SHP77 treated with DMSO at 0.1 percent for 48 hours (cell line): Measurements from ENCODE around the gene BHLHE40.
"Not testable (repeated sequence)": the region's sequence is repeated elsewhere in the genome, so short reads cannot be mapped to it uniquely, and the experiment has no call there.

Source experiments
- DNase-seq: peaks from one replicate; lab custom pipeline; 2025; lab: John Stamatoyannopoulos, UW

BHLHE40 gene

DNA sequence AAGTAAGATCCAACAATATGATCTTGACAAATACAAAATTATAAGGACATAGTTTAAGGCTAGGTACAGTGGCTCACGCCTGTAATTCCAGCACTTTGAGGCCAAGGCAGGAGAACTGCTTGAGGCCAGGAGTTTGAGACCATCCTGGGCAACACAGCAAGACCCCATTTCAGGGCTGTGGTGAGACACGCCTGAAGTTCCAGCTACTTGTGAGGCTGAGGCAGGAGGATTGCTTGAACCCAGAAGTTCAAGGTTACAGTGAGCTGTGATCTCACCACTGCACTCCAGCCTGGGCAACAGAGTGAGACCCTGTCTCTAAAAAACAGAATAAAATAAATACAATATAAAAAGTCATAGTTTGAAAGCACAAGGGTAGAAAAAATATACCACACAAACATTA, 17.4 kb upstream of the BHLHE40 start:
- not testable (repeated sequence) for DNase-seq

- no peak for DNase-seq
Observed at GRCh38 chr3:4963669-4964570, 15.3 kb upstream of the BHLHE40 start.

DNA sequence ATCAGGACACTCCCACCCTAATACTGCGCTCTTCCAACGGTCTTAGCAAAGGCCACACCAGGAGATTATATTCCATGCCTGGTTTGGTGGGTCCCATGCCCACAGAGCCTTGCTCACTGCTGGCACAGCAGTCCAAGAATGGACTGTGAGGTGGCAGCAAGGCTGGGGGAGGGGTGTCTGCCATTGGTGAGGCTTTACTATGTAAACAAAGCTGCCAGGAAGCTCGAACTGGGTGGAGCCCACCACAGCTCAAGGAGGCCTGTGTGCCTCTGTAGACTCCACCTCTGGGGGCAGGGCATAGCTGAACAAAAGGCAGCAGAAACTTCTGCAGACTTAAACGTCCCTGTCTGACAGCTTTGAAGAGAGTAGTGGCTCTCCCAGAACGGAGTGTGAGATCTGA, 13.2 kb upstream of the BHLHE40 start:
- not testable (repeated sequence) for DNase-seq

- DNase-seq, result not testable (repeated sequence)
Observed at GRCh38 chr3:4967683-4968082, 11.6 kb upstream of the BHLHE40 start.

- DNase-seq, result not testable (repeated sequence)
Observed at GRCh38 chr3:4971437-4971836, 7.8 kb upstream of the BHLHE40 start.

DNA sequence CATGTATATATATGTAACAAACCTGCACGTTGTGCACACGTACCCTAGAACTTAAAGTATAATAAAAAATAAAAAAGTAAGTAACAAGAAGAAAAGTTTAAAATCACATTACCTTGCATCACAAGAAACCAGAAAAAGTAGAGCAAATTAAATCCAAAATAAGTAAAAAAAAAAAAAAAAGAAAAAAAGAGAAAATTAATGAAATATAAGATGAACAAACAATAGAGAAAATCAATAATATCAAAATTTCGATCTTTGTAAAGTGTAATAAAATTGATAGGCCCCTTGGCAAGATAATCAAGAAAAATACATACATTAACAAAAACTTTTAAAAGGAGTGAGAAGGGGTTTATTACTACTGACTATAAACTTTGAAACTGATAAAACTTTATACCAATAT, 7.4 kb upstream of the BHLHE40 start:
- no peak for DNase-seq

- no peak for DNase-seq
Observed at GRCh38 chr3:4972652-4973643, 6.3 kb upstream of the BHLHE40 start.

- DNase-seq, result no peak
Observed at GRCh38 chr3:4974154-4974553, 5.1 kb upstream of the BHLHE40 start.

- DNase-seq, result peak; percentile 88
Observed at GRCh38 chr3:4976109-4976508, 3.1 kb upstream of the BHLHE40 start.

GRCh38 chr3:4977001-4977852, 2.0 kb upstream of the BHLHE40 start:
- DNase-seq, result peak; percentile 42

- DNase-seq, result no peak
Observed at GRCh38 chr3:4977853-4978203, 1.4 kb upstream of the BHLHE40 start.

GRCh38 chr3:4978204-4978965, 852 bp upstream of the BHLHE40 start:
- DNase-seq, result peak; percentile 59

DNA sequence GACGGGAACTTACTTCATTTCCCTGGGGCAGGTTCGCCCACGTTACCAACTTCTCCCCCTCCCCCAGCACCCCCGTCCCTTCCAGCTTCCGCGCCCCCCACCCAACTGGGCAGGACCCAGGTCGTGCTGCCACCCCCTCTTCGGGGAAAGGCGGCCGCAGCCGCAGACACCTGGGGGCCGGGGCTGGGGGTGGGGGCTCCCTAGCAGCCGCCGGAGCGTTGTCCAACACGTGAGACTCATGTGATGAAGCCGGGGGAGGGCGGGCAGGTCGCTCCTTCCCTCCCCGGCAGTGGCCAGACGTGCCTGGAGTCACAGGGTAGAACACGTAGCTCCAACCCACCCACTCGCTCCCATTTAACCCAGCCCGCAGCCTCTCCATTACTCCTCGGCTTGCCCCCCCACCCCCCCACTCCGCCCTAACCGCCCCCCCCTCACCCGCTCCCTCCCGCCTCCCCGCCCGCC, 240 bp upstream of the BHLHE40 start:
- DNase-seq, result peak; percentile 48

DNA sequence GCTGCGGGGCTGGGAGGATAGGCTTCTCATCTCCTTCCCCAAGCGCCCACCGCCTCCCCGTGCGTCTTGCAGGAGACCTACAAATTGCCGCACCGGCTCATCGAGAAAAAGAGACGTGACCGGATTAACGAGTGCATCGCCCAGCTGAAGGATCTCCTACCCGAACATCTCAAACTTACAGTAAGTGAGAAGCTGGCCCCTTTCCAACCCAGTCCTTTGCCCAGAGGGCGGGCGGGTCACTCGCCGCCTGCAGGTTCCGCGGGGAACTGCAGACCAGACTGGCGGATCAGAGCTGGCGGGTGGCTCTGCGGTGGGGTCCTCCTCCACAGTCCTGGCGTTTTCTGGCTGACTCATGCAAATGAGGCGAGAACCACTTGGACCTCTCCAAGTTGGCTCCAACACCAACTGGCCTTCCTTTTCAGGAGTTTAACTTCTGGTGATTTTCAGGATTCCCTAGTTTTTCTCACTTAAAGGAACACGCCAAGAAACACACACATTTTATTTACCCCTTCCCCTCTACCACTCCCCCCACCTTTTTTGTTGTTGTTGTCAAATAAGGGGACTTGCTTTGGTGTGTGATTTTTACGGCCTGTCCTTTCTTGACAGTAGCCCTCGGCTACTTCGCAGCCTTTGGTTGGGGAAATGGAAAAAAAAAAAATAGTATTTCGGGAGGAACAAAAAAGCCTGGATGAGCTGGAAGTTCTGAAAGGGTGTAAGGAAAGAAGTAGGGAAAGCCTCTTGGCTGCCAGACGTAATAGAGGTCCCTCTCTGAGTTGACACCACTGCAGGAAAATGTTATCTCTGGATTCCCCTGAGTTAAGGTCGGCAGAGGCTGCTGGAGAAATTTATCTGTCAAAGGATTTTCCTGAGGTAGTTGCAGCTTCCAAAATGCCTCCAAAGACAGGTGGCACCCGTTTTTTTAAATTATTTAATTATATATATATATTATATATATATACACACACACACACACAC, 1.3 kb downstream of the BHLHE40 start:
- peak; percentile 58 for DNase-seq

- DNase-seq, result no peak
Observed at GRCh38 chr3:4981294-4981664, 2.0 kb downstream of the BHLHE40 start.

DNA sequence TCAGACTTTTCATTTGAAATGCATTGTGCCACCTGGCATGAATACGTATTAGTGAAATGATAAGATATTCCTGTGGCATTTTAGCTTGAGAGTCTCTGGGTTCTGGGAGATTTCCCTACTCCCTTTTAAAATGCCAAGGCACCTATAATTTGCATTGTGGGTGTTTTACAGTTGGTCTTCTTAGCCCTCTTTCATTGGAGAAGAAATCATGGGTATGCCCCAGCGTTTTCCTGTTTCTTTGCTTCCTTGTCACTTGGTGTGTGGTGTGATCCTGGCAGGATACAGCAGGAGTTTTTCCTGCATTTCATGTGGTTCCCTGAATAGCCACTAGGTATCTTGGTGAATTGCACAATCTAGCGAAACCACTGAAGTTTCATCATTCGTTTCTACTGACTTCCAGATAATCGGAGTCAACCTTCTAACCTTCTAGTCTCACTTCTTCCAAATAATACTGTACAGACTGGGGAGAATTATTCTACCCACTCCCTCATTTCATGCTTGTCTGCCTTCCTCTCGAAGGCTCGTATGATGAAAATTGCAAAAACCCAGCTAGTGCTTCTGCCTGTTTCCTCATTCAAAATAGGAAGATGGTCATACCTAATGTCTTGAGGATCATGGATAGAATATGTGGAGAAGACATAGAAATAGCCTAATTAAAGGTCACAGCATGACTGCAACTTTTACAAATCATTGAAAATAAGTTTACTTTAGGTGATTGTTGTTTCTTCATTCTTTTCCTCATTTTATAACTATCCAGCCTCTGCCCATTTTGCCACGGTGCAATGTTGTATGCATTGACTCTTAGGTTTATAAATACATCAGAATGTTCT, 2.6 kb downstream of the BHLHE40 start:
- DNase-seq, result peak; percentile 14

DNA sequence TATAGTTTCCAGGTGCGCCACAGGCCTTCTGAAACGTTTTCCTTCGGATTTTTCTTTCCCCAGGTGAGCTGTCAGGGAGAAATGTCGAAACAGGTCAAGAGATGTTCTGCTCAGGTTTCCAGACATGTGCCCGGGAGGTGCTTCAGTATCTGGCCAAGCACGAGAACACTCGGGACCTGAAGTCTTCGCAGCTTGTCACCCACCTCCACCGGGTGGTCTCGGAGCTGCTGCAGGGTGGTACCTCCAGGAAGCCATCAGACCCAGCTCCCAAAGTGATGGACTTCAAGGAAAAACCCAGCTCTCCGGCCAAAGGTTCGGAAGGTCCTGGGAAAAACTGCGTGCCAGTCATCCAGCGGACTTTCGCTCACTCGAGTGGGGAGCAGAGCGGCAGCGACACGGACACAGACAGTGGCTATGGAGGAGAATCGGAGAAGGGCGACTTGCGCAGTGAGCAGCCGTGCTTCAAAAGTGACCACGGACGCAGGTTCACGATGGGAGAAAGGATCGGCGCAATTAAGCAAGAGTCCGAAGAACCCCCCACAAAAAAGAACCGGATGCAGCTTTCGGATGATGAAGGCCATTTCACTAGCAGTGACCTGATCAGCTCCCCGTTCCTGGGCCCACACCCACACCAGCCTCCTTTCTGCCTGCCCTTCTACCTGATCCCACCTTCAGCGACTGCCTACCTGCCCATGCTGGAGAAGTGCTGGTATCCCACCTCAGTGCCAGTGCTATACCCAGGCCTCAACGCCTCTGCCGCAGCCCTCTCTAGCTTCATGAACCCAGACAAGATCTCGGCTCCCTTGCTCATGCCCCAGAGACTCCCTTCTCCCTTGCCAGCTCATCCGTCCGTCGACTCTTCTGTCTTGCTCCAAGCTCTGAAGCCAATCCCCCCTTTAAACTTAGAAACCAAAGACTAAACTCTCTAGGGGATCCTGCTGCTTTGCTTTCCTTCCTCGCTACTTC, 3.8 kb downstream of the BHLHE40 start:
- no peak for DNase-seq
